WTC11 (cell line): ENCODE data around the gene DDO. TPM values are rescaled to one million over a fixed set of nuclear protein-coding genes. Genes with fewer than 3 reads are reported as not detected.

Experiments used
- ATAC-seq: fragments of 200-7000 bp; cut with Tn5 transposase; 2 replicates; pipeline ENCODE4 v1.10.0; 2021; ENCODE audit warnings: mild to moderate bottlenecking, moderate library complexity
- Bru-seq: library from RNA; stranded (reverse); fragments of 400-500 nt; gene quantifications from one replicate; lab custom pipeline; 2021; lab: Mats Ljungman, UMichigan
- CTCF ChIA-PET: fragments of 300-600 bp; sonication (Branson Sonifier 250); formaldehyde crosslinking; loops from one replicate; lab custom pipeline; 2021; ENCODE audit warnings: antibody characterized with exemption; lab: Charles Lee
- POLR2A ChIA-PET: fragments of 350-600 bp; sonication (Branson Sonifier 250); formaldehyde crosslinking; loops from one replicate; lab custom pipeline; 2021; ENCODE audit warnings: antibody characterized with exemption; lab: Charles Lee
- DNase-seq: peaks from one replicate; pipeline ENCODE4 v3.0.0; 2021; ENCODE audit warnings: low spot score
- H3K27ac Mint-ChIP-seq: 2 replicates; pipeline ENCODE4 v1.8.0; 2021; ENCODE audit warnings: mixed read lengths
- H3K27me3 Mint-ChIP-seq: 2 replicates; pipeline ENCODE4 v1.8.0; 2021; ENCODE audit warnings: low read depth, mild to moderate bottlenecking, moderate library complexity, mixed read lengths
- H3K36me3 Mint-ChIP-seq: 2 replicates; pipeline ENCODE4 v1.8.0; 2021; ENCODE audit warnings: mixed read lengths
- H3K4me1 Mint-ChIP-seq: 2 replicates; pipeline ENCODE4 v1.8.0; 2022; ENCODE audit warnings: mixed read lengths
- H3K4me3 Mint-ChIP-seq: 2 replicates; pipeline ENCODE4 v1.8.0; 2021; ENCODE audit warnings: mild to moderate bottlenecking, moderate library complexity, mixed read lengths
- H3K9me3 Mint-ChIP-seq: 2 replicates; pipeline ENCODE4 v1.8.0; 2021; ENCODE audit warnings: mixed read lengths
- ATF3 ChIP-seq: sonication (generic); formaldehyde crosslinking; conservative IDR thresholded peaks from 2 replicates; pipeline ENCODE4 v1.8.1; 2022; ENCODE audit warnings: mild to moderate bottlenecking, missing genetic modification reagents
- CREB1 ChIP-seq: sonication (generic); formaldehyde crosslinking; IDR thresholded peaks from 2 replicates; pipeline ENCODE4 v1.8.0; 2023; ENCODE audit warnings: mild to moderate bottlenecking, missing genetic modification reagents
- ERG ChIP-seq: fragments of 250-450 bp; sonication (Bioruptor Pico); IDR thresholded peaks from 2 replicates; pipeline ENCODE4 v1.8.0; 2021; ENCODE audit warnings: mild to moderate bottlenecking
- FOXP1 ChIP-seq: sonication (generic); formaldehyde crosslinking; IDR thresholded peaks from 2 replicates; pipeline ENCODE4 v1.8.0; 2022; ENCODE audit warnings: missing genetic modification reagents, mild to moderate bottlenecking, moderate library complexity, borderline replicate concordance
- HMGXB4 ChIP-seq: sonication (generic); formaldehyde crosslinking; IDR thresholded peaks from 2 replicates; pipeline ENCODE4 v1.8.1; 2023; ENCODE audit warnings: mild to moderate bottlenecking, moderate library complexity, missing genetic modification reagents
- NFATC4 ChIP-seq: fragments of 250-450 bp; sonication (Bioruptor Pico); IDR thresholded peaks from 2 replicates; pipeline ENCODE4 v1.9.0; 2021; ENCODE audit warnings: mild to moderate bottlenecking
- NR3C1 ChIP-seq: sonication (generic); formaldehyde crosslinking; conservative IDR thresholded peaks from 2 replicates; pipeline ENCODE4 v1.8.1; 2023; ENCODE audit warnings: low read depth, mild to moderate bottlenecking, missing genetic modification reagents
- RORB ChIP-seq: fragments of 250-450 bp; sonication (Bioruptor Pico); IDR thresholded peaks from 2 replicates; pipeline ENCODE4 v1.9.0; 2021; ENCODE audit warnings: mild to moderate bottlenecking
- TP53 ChIP-seq: sonication (generic); formaldehyde crosslinking; IDR thresholded peaks from 2 replicates; pipeline ENCODE4 v1.8.1; 2023; ENCODE audit warnings: mild to moderate bottlenecking, missing genetic modification reagents
- ZNF263 ChIP-seq: sonication (generic); formaldehyde crosslinking; IDR thresholded peaks from 2 replicates; pipeline ENCODE4 v1.8.1; 2022; ENCODE audit warnings: low read depth, mild to moderate bottlenecking, moderate library complexity, missing genetic modification reagents
- ZNF281 ChIP-seq: sonication (generic); formaldehyde crosslinking; IDR thresholded peaks from 2 replicates; pipeline ENCODE4 v1.8.0; 2023; ENCODE audit warnings: mild to moderate bottlenecking, missing genetic modification reagents
- ZNF317 ChIP-seq: sonication (generic); formaldehyde crosslinking; IDR thresholded peaks from 2 replicates; pipeline ENCODE4 v1.8.1; 2023; ENCODE audit warnings: low read depth, mild to moderate bottlenecking, moderate library complexity, missing genetic modification reagents, borderline replicate concordance
- long read RNA-seq, 3 experiments: library from RNA in 1 of 3; library from capped mRNA in 1 of 3; library from polyadenylated mRNA in 1 of 3; unstranded in 2 of 3; stranded (forward) in 1 of 3; transcript quantifications; one replicate each; pipeline ENCODE4 v2.0.0, GENCODE V29; 2021
- total RNA-seq: library from RNA; stranded (reverse); gene quantifications from 3 replicates; pipeline ENCODE4 v1.2.3, GENCODE V29; 2021
- TF ChIP-seq, protein P1 (sequence below): sonication (generic); formaldehyde crosslinking; IDR thresholded peaks from 2 replicates; pipeline ENCODE4 v1.8.0; 2022; ENCODE audit warnings: mild to moderate bottlenecking, missing genetic modification reagents
- TF ChIP-seq, protein P2 (sequence below): fragments of 250-450 bp; sonication (Bioruptor Pico); IDR thresholded peaks from 2 replicates; pipeline ENCODE4 v1.9.0; 2021; ENCODE audit warnings: moderate library complexity, mild to moderate bottlenecking, inconsistent platforms, borderline replicate concordance
- TF ChIP-seq, protein P3 (sequence below): fragments of 200-600 bp; IDR thresholded peaks from 2 replicates; pipeline ENCODE4 v1.8.0; 2022; ENCODE audit warnings: antibody characterized with exemption

DDO gene
- not detected in 3 replicates for total RNA-seq
- percentile 8 among the genes with signal in this experiment for Bru-seq, nascent RNA
- long read RNA-seq, experiment 1 = 0 reads
- long read RNA-seq, experiment 2 = 0 reads
- long read RNA-seq, experiment 3 = 0 reads

DNA sequence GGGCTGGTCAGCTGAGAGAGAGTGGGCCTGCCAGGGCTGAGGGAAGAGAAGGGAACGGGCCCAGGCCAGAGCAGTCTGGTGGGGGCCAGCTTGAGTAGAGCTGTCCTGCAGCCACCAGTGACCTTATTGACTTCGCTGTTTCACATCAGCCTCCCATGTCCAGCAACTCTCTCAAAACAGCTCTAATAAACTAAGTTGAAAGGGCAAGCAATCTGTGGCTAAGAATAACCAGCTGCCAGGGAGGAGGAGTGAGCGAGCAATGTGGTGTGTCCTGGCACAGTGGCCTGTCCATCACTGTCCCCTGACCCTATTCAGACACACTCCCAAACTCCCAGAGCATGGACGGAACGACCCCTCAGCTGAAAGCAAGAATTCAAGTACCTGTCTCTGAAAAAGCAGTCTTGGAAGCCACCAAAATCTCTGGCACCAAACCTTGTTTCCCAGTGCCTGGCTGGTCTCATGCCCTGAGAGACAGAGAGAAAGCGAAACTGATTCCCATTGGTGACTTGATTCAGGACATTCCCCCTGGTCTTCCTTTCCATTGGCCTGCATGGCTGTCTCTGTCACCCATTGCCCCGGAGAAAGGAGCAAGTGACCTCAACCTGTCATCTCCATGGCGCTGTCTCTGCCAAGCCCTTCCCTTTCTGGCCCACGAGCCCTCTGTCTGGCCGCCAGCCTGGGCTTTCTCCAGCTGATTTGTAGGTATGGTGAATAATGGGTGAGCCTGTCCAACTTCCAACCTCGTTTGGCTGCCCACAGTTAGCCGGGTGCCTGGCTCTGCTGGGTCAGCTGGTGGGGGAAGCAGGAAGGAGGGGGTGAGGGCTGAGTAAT lies at the start of gene DDO:
DDO (minus strand) TSS at position 490 of the 831 bp plus-strand sequence. CDS start 2,113 bp downstream, outside the sequence.
- POLR2A ChIA-PET = no interaction called here
- CTCF ChIA-PET = no interaction called here
- ATAC-seq = no peak
- no peak for DNase-seq
- Mint-ChIP-seq H3K9me3 (peaks cover 11% of the 10 kb centered on the region), H3K4me3 (no peak within 1 kb of the TSS), H3K4me1 (no peaks in the 10 kb centered on the region)
- TF ChIP-seq RORB (no peak), ZNF281 (CRISPR knock-in tag) (no peak), ERG (CRISPR knock-in tag) (no peak), ZNF317 (CRISPR knock-in tag) (no peak), NR3C1 (no peak), FOXP1 (CRISPR knock-in tag) (no peak), TP53 (CRISPR knock-in tag) (no peak), NFATC4 (no peak), CREB1 (CRISPR knock-in tag) (no peak)
- TF ChIP-seq, protein P1, sequence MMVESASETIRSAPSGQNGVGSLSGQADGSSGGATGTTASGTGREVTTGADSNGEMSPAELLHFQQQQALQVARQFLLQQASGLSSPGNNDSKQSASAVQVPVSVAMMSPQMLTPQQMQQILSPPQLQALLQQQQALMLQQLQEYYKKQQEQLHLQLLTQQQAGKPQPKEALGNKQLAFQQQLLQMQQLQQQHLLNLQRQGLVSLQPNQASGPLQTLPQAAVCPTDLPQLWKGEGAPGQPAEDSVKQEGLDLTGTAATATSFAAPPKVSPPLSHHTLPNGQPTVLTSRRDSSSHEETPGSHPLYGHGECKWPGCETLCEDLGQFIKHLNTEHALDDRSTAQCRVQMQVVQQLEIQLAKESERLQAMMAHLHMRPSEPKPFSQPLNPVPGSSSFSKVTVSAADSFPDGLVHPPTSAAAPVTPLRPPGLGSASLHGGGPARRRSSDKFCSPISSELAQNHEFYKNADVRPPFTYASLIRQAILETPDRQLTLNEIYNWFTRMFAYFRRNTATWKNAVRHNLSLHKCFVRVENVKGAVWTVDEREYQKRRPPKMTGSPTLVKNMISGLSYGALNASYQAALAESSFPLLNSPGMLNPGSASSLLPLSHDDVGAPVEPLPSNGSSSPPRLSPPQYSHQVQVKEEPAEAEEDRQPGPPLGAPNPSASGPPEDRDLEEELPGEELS = no peak
- TF ChIP-seq, all 79 proteins: peak for 0
- Mint-ChIP-seq H3K36me3 (no peaks in the 10 kb centered on the region; the same call in 1 of the 2 replicates), H3K27ac (no peak within 1 kb of the TSS; the same call in 1 of the 2 replicates), H3K27me3 (no peaks in the 10 kb centered on the region)

DNA sequence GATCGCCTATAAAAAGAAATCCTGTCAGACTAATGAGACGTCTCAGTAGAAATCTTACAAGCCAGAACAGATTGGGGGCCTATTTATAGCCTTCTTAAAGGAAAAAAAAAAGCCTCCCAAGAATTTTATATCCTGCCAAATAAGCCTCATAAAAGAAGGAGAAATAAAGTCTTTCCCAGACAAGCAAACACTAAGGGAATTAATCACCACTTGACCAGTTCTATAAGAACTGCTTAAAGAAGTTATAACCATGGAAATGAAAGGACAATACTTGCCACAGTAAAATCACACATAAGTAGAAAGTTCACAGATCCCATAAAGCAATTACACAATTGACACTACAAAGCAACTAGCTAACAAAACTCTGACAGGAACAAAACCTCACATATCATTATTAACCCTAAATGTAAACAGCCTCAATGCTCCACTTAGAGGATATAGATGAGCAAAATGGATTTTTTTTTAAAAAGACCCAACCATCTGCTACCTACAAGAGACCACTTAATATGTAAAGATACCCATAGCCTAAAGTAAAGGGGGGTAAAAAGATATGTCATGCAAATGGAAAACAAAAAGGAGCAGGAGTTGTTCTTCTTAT lies 47.6 kb upstream of the DDO start:
- H3K27ac Mint-ChIP-seq = no peak overlapping the region
- no peaks in the 10 kb centered on the region; the same call in 1 of the 2 replicates for H3K27me3 Mint-ChIP-seq
- TF ChIP-seq, protein P2, sequence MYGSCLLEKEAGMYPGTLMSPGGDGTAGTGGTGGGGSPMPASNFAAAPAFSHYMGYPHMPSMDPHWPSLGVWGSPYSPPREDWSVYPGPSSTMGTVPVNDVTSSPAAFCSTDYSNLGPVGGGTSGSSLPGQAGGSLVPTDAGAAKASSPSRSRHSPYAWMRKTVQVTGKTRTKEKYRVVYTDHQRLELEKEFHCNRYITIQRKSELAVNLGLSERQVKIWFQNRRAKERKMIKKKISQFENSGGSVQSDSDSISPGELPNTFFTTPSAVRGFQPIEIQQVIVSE = no peak
- TF ChIP-seq ATF3 (CRISPR knock-in tag) (no peak), ZNF317 (CRISPR knock-in tag) (no peak), HMGXB4 (CRISPR knock-in tag) (no peak), ZNF263 (CRISPR knock-in tag) (no peak)
- TF ChIP-seq, protein P3, sequence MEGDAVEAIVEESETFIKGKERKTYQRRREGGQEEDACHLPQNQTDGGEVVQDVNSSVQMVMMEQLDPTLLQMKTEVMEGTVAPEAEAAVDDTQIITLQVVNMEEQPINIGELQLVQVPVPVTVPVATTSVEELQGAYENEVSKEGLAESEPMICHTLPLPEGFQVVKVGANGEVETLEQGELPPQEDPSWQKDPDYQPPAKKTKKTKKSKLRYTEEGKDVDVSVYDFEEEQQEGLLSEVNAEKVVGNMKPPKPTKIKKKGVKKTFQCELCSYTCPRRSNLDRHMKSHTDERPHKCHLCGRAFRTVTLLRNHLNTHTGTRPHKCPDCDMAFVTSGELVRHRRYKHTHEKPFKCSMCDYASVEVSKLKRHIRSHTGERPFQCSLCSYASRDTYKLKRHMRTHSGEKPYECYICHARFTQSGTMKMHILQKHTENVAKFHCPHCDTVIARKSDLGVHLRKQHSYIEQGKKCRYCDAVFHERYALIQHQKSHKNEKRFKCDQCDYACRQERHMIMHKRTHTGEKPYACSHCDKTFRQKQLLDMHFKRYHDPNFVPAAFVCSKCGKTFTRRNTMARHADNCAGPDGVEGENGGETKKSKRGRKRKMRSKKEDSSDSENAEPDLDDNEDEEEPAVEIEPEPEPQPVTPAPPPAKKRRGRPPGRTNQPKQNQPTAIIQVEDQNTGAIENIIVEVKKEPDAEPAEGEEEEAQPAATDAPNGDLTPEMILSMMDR = no peak
- DNase-seq (no peak), ATAC-seq (no peak)
- no peaks in the 10 kb centered on the region for H3K4me1 Mint-ChIP-seq
- peaks cover 52% of the 10 kb centered on the region for H3K9me3 Mint-ChIP-seq
- peaks cover 24% of the 10 kb centered on the region for H3K36me3 Mint-ChIP-seq
- POLR2A ChIA-PET = no interaction called here
- CTCF ChIA-PET = no interaction called here
- no peak overlapping the region for H3K4me3 Mint-ChIP-seq
